Measurements from ENCODE around the gene ABCD1.

GRCh38 chrX:153724252-153725038 is at the start of gene ABCD1, which contains the start of gene BCAP31:
- TF ChIP-seq POLR2AphosphoS5 (IDR thresholded peaks at IDR 0.05) (peak; percentile 64), TAF1 (IDR thresholded peaks at IDR 0.05; ENCODE audit: low read depth) (no peak), RAD21 (conservative IDR thresholded peaks at IDR 0.05) (no peak), EZH2 (IDR thresholded peaks at IDR 0.05; ENCODE audit: borderline replicate concordance, insufficient read depth, low read length, poor library complexity, severe bottlenecking) (no peak)
- TF ChIP-seq, protein P1, sequence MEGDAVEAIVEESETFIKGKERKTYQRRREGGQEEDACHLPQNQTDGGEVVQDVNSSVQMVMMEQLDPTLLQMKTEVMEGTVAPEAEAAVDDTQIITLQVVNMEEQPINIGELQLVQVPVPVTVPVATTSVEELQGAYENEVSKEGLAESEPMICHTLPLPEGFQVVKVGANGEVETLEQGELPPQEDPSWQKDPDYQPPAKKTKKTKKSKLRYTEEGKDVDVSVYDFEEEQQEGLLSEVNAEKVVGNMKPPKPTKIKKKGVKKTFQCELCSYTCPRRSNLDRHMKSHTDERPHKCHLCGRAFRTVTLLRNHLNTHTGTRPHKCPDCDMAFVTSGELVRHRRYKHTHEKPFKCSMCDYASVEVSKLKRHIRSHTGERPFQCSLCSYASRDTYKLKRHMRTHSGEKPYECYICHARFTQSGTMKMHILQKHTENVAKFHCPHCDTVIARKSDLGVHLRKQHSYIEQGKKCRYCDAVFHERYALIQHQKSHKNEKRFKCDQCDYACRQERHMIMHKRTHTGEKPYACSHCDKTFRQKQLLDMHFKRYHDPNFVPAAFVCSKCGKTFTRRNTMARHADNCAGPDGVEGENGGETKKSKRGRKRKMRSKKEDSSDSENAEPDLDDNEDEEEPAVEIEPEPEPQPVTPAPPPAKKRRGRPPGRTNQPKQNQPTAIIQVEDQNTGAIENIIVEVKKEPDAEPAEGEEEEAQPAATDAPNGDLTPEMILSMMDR (IDR thresholded peaks at IDR 0.05; ENCODE audit: poor library complexity, severe bottlenecking) = no peak

All from neural cell (in vitro differentiated cells).